Stimulated activated CD4-positive, alpha-beta T cell treated with anti-CD3 and anti-CD28 coated beads, TNF-alpha, amount 100 ng/mL, for 48 hours (primary cell): ENCODE measurements around the gene EXOSC10.
"Not testable (repeated sequence)": the region's sequence is repeated elsewhere in the genome, so short reads cannot be mapped to it uniquely, and the experiment has no call there.

Experiments used
- DNase-seq, 3 donors: peaks; one replicate each; pipeline ENCODE4 v3.0.0-alpha.2; 2020; ENCODE audit warnings: low read depth in 3 of 3

Gene EXOSC10

GRCh38 chr1:11044086-11044848 is 55.4 kb downstream of the EXOSC10 start:
- no peak for DNase-seq

GRCh38 chr1:11042995-11043874 is 56.4 kb downstream of the EXOSC10 start:
- no peak for DNase-seq

- DNase-seq = no peak
Observed at GRCh38 chr1:11042065-11042464, 57.6 kb downstream of the EXOSC10 start.

GRCh38 chr1:11041048-11041447 is 58.6 kb downstream of the EXOSC10 start:
- DNase-seq = no peak

- DNase-seq = not testable (repeated sequence)
Observed at GRCh38 chr1:11040105-11040429, 59.6 kb downstream of the EXOSC10 start.

- DNase-seq = no peak
Observed at GRCh38 chr1:11039351-11040104, 60.1 kb downstream of the EXOSC10 start.

GRCh38 chr1:11037740-11038182 is 61.9 kb downstream of the EXOSC10 start:
- DNase-seq = peak; percentile 79 to 85 (median 81)

GRCh38 chr1:11037019-11037739 is 62.5 kb downstream of the EXOSC10 start:
- DNase-seq = not testable (repeated sequence)

GRCh38 chr1:11031624-11032262 is 67.9 kb downstream of the EXOSC10 start:
- no peak for DNase-seq

GRCh38 chr1:11030865-11031264 is 68.8 kb downstream of the EXOSC10 start:
- no peak for DNase-seq

- no peak for DNase-seq
Observed at GRCh38 chr1:11028018-11028417, 71.7 kb downstream of the EXOSC10 start.

GRCh38 chr1:11027316-11027715 is 72.4 kb downstream of the EXOSC10 start:
- DNase-seq = no peak

GRCh38 chr1:11026903-11027302 is 72.8 kb downstream of the EXOSC10 start:
- DNase-seq = no peak

- no peak for DNase-seq
Observed at GRCh38 chr1:11026052-11026451, 73.6 kb downstream of the EXOSC10 start.

GRCh38 chr1:11025618-11026017 is 74.1 kb downstream of the EXOSC10 start:
- no peak for DNase-seq

- no peak for DNase-seq
Observed at GRCh38 chr1:11024874-11025203, 74.8 kb downstream of the EXOSC10 start.

- DNase-seq = no peak
Observed at GRCh38 chr1:11024154-11024873, 75.4 kb downstream of the EXOSC10 start.

- no peak for DNase-seq
Observed at GRCh38 chr1:11023201-11023600, 76.5 kb downstream of the EXOSC10 start.

GRCh38 chr1:11019971-11020370 is 79.7 kb downstream of the EXOSC10 start:
- DNase-seq = no peak

- not testable (repeated sequence) for DNase-seq
Observed at GRCh38 chr1:11019358-11019757, 80.3 kb downstream of the EXOSC10 start.
